ENCODE measurements around the gene DNAJC11.

DNA sequence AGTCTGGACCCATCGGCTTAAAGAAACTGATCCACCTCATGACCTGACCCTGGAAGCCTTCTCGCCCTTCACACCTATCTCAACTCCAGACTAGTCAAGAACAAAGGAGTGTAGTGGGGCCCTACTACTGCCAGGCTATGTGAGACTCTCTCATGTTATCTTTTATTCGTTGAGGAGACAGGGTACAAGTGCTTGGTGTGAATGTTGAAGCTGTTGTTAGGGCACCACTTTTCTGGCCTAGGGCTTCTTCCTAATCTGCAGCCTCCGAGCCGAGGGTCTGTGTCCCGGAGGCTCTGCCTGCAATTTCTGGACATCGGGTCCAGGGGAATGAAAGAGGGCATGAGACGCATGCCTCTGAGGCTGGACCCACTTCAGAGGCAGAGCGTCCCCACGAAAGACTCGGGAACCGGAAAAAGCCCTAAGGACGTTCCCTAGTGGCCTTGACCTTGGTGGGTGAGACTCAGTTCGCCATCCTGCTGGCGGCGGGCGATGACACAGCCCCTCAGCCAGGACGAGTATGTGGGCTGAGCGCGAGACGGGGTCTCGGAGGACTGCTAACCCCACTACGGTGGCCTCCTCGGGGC lies 671 bp downstream of the DNAJC11 start:
- TF ChIP-seq, protein P1, sequence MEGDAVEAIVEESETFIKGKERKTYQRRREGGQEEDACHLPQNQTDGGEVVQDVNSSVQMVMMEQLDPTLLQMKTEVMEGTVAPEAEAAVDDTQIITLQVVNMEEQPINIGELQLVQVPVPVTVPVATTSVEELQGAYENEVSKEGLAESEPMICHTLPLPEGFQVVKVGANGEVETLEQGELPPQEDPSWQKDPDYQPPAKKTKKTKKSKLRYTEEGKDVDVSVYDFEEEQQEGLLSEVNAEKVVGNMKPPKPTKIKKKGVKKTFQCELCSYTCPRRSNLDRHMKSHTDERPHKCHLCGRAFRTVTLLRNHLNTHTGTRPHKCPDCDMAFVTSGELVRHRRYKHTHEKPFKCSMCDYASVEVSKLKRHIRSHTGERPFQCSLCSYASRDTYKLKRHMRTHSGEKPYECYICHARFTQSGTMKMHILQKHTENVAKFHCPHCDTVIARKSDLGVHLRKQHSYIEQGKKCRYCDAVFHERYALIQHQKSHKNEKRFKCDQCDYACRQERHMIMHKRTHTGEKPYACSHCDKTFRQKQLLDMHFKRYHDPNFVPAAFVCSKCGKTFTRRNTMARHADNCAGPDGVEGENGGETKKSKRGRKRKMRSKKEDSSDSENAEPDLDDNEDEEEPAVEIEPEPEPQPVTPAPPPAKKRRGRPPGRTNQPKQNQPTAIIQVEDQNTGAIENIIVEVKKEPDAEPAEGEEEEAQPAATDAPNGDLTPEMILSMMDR (IDR thresholded peaks at IDR 0.05), result no peak
- TF ChIP-seq POLR2A (IDR thresholded peaks at IDR 0.05), result no peak
